Naive thymus-derived CD4-positive, alpha-beta T cell (primary cell): Measurements from ENCODE around the gene ARFGEF2. TPM values are rescaled to one million over a fixed set of nuclear protein-coding genes. Genes with fewer than 3 reads are reported as not detected.

Experiments used
- ATAC-seq: fragments of 150-1000 bp; cut with Tn5 transposase; 2 replicates; pipeline ENCODE4 v1.10.0; 2021; ENCODE audit warnings: mild to moderate bottlenecking, moderate library complexity
- CTCF ChIA-PET: fragments of 350-600 bp; sonication (Branson Sonifier 250); formaldehyde crosslinking; loops from one replicate; lab custom pipeline; 2021; ENCODE audit warnings: antibody characterized with exemption; lab: Charles Lee
- POLR2A ChIA-PET: fragments of 350-600 bp; sonication (Branson Sonifier 250); formaldehyde crosslinking; loops from one replicate; lab custom pipeline; 2021; ENCODE audit warnings: antibody characterized with exemption, inconsistent platforms; lab: Charles Lee
- DNase-seq, 9 donors: peaks; one replicate each; pipeline versions ENCODE4 v3.0.0 to v3.0.0-alpha.2; 2020 to 2022; ENCODE audit warnings: mixed read lengths in 1 of 9
- H3K27ac ChIP-seq: one replicate; pipeline ENCODE4 v1.7.0; 2013; ENCODE audit warnings: mild to moderate bottlenecking, low read depth, low read length, moderate library complexity
- H3K27me3 ChIP-seq, 2 donors: one replicate each; pipeline ENCODE4 v1.7.0; 2013; ENCODE audit warnings: low read length in 2 of 2, mild to moderate bottlenecking in 2 of 2, moderate library complexity in 2 of 2; ENCODE audit not compliant: control insufficient read depth in 2 of 2, insufficient read depth in 2 of 2
- H3K36me3 ChIP-seq, 3 experiments: 1 replicate in 2 of 3; 2 replicates in 1 of 3; pipeline ENCODE4 v1.7.0; 2013; ENCODE audit warnings: low read length in 3 of 3, mild to moderate bottlenecking in 3 of 3, moderate library complexity in 1 of 3; ENCODE audit not compliant: insufficient read depth in 3 of 3, control insufficient read depth in 2 of 3
- H3K4me1 ChIP-seq, 2 donors: one replicate each; pipeline ENCODE4 v1.7.0; 2013; ENCODE audit warnings: low read length in 2 of 2, mild to moderate bottlenecking in 2 of 2, moderate library complexity in 1 of 2; ENCODE audit not compliant: control insufficient read depth in 2 of 2, insufficient read depth in 2 of 2
- H3K4me3 ChIP-seq: 2 replicates; pipeline ENCODE4 v1.7.0; 2013; ENCODE audit warnings: mild to moderate bottlenecking, low read length
- H3K9me3 ChIP-seq, 3 experiments: 1 replicate in 2 of 3; 2 replicates in 1 of 3; pipeline ENCODE4 v1.7.0; 2013; ENCODE audit warnings: low read length in 3 of 3; ENCODE audit not compliant: control insufficient read depth in 2 of 3
- H3K27ac Mint-ChIP-seq, 9 donors: one replicate each; pipeline ENCODE4 v1.8.0; 2020 to 2022; ENCODE audit warnings: mixed read lengths in 9 of 9, mild to moderate bottlenecking in 8 of 9, moderate library complexity in 5 of 9, inconsistent platforms in 2 of 9
- H3K27me3 Mint-ChIP-seq, 5 donors: one replicate each; pipeline ENCODE4 v1.8.0; 2021 to 2022; ENCODE audit warnings: mixed read lengths in 5 of 5, mild to moderate bottlenecking in 1 of 5
- H3K36me3 Mint-ChIP-seq, 5 donors: one replicate each; pipeline ENCODE4 v1.8.0; 2020 to 2022; ENCODE audit warnings: mixed read lengths in 5 of 5, mild to moderate bottlenecking in 3 of 5, inconsistent platforms in 1 of 5
- H3K4me1 Mint-ChIP-seq, 7 donors: one replicate each; pipeline ENCODE4 v1.8.0; 2020 to 2022; ENCODE audit warnings: mixed read lengths in 7 of 7, mild to moderate bottlenecking in 3 of 7, inconsistent platforms in 1 of 7
- H3K4me3 Mint-ChIP-seq, 10 donors: one replicate each; pipeline ENCODE4 v1.8.0; 2020 to 2022; ENCODE audit warnings: mild to moderate bottlenecking in 10 of 10, mixed read lengths in 10 of 10, moderate library complexity in 6 of 10, inconsistent platforms in 2 of 10
- H3K9me3 Mint-ChIP-seq, 11 donors: one replicate each; pipeline ENCODE4 v1.8.0; 2020 to 2022; ENCODE audit warnings: mixed read lengths in 11 of 11, mild to moderate bottlenecking in 4 of 11, inconsistent platforms in 1 of 11, moderate library complexity in 1 of 11
- intact Hi-C, 2 donors: fragments of 100-400 bp; cut with micrococcal nuclease; formaldehyde crosslinking; loops; one replicate each; pipeline ENCODE4 v1.15.1; 2023
- polyA plus RNA-seq, 2 donors: library from polyadenylated mRNA; unstranded; fragments of 300-500 nt; fragmentation: Illumina TruSeq; gene quantifications; one replicate each; pipeline ENCODE4 v1.2.3, GENCODE V29; 2021
- total RNA-seq, 6 experiments: library from RNA in 5 of 6; stranded (reverse) in 5 of 6; gene quantifications; 1 replicate in 5 of 6; 2 replicates in 1 of 6; pipeline ENCODE4 v1.2.3 and lab custom pipeline; 2021 to 2026

ARFGEF2 gene
- total and polyA plus RNA-seq, 7 experiments from 2014 or later, result 10.1 to 33.5 (median 29.9) TPM

GRCh38 chr20:48952656-48953055 lies 31.1 kb downstream of the ARFGEF2 start:
- no peak for ATAC-seq

GRCh38 chr20:48953653-48954052 lies 32.1 kb downstream of the ARFGEF2 start:
- intact Hi-C loops, result no loop called here
- H3K27me3 Mint-ChIP-seq, result no peaks in the 10 kb centered on the region
- H3K4me3 ChIP-seq, result no peak overlapping the region
- H3K9me3 Mint-ChIP-seq, result no peaks in the 10 kb centered on the region
- no peak overlapping the region for H3K27ac ChIP-seq
- peaks cover 0 to 2% (median 0%) of the 10 kb centered on the region in 7 donors for H3K4me1 Mint-ChIP-seq
- H3K4me1 ChIP-seq, result no peaks in the 10 kb centered on the region
- DNase-seq (no peak), ATAC-seq (no peak)
- no peak overlapping the region for H3K4me3 Mint-ChIP-seq
- POLR2A ChIA-PET, result interaction anchor here (0.9 kb wide), 1 partner anchor 32 kb away, joined by 5 read pairs; the partner anchor contains the start of gene ARFGEF2
- no peaks in the 10 kb centered on the region for H3K9me3 ChIP-seq
- CTCF ChIA-PET, result no interaction called here
- H3K27me3 ChIP-seq, result no peaks in the 10 kb centered on the region
- peaks cover 20 to 90% (median 33%) of the 10 kb centered on the region in 3 experiments for H3K36me3 ChIP-seq
- H3K36me3 Mint-ChIP-seq, result peaks cover 3 to 66% (median 29%) of the 10 kb centered on the region in 5 donors
- H3K27ac Mint-ChIP-seq, result no peak overlapping the region

More at GRCh38 chr20:48952656-48953055, 31.1 kb downstream of the ARFGEF2 start:
- H3K4me1 ChIP-seq, result no peaks in the 10 kb centered on the region
- Mint-ChIP-seq H3K36me3 (peaks cover 3 to 64% (median 30%) of the 10 kb centered on the region in 5 donors), H3K9me3 (no peaks in the 10 kb centered on the region), H3K4me3 (no peak overlapping the region), H3K4me1 (peaks cover 0 to 2% (median 0%) of the 10 kb centered on the region in 7 donors), H3K27ac (no peak overlapping the region), H3K27me3 (no peaks in the 10 kb centered on the region)
- H3K27me3 ChIP-seq, result no peaks in the 10 kb centered on the region
- intact Hi-C loops, result no loop called here
- no peak overlapping the region for H3K27ac ChIP-seq
- ChIA-PET POLR2A (interaction anchor here (0.9 kb wide), 1 partner anchor 31 kb away, joined by 5 read pairs; the partner anchor contains the start of gene ARFGEF2), CTCF (interaction anchor here (0.6 kb wide), 1 partner anchor 917 kb away, joined by 3 read pairs; no protein-coding TSS in a partner anchor)
- peaks cover 24 to 91% (median 39%) of the 10 kb centered on the region in 3 experiments for H3K36me3 ChIP-seq
- H3K4me3 ChIP-seq, result no peak overlapping the region
- DNase-seq, result no peak
- H3K9me3 ChIP-seq, result no peaks in the 10 kb centered on the region

- intact Hi-C loops, result no loop called here
- DNase-seq (no peak), ATAC-seq (no peak)
- Mint-ChIP-seq H3K9me3 (no peaks in the 10 kb centered on the region), H3K4me1 (peaks cover 0 to 2% (median 0%) of the 10 kb centered on the region in 7 donors), H3K36me3 (peaks cover 3 to 68% (median 25%) of the 10 kb centered on the region in 5 donors), H3K4me3 (no peak overlapping the region), H3K27me3 (no peaks in the 10 kb centered on the region), H3K27ac (no peak overlapping the region)
- no peaks in the 10 kb centered on the region for H3K9me3 ChIP-seq
- peaks cover 10 to 76% (median 30%) of the 10 kb centered on the region in 3 experiments for H3K36me3 ChIP-seq
- no peaks in the 10 kb centered on the region for H3K4me1 ChIP-seq
- H3K4me3 ChIP-seq, result no peak overlapping the region
- CTCF ChIA-PET, result no interaction called here
- POLR2A ChIA-PET, result no interaction called here
- no peak overlapping the region for H3K27ac ChIP-seq
- H3K27me3 ChIP-seq, result no peaks in the 10 kb centered on the region
Observed at GRCh38 chr20:48956052-48956451, 34.5 kb downstream of the ARFGEF2 start.

GRCh38 chr20:48957053-48957481 lies 35.6 kb downstream of the ARFGEF2 start:
- Histone ChIP-seq H3K4me3 (no peak overlapping the region), H3K36me3 (peaks cover 3 to 66% (median 21%) of the 10 kb centered on the region in 3 experiments), H3K4me1 (no peaks in the 10 kb centered on the region), H3K27me3 (no peaks in the 10 kb centered on the region), H3K27ac (no peak overlapping the region), H3K9me3 (no peaks in the 10 kb centered on the region)
- intact Hi-C loops, result no loop called here
- H3K4me1 Mint-ChIP-seq, result peaks cover 0 to 2% (median 0%) of the 10 kb centered on the region in 7 donors
- H3K36me3 Mint-ChIP-seq, result peaks cover 0 to 58% (median 22%) of the 10 kb centered on the region in 5 donors
- ChIA-PET POLR2A (no interaction called here), CTCF (no interaction called here)
- H3K27me3 Mint-ChIP-seq, result no peaks in the 10 kb centered on the region
- H3K27ac Mint-ChIP-seq, result no peak overlapping the region
- no peak for DNase-seq
- H3K9me3 Mint-ChIP-seq, result no peaks in the 10 kb centered on the region
- no peak for ATAC-seq
- H3K4me3 Mint-ChIP-seq, result no peak overlapping the region

GRCh38 chr20:48957533-48957932 lies 36.0 kb downstream of the ARFGEF2 start:
- POLR2A ChIA-PET, result no interaction called here
- CTCF ChIA-PET, result no interaction called here
- no peaks in the 10 kb centered on the region for H3K27me3 ChIP-seq
- no peak for DNase-seq
- H3K27ac ChIP-seq, result no peak overlapping the region
- H3K36me3 Mint-ChIP-seq, result peaks cover 0 to 56% (median 22%) of the 10 kb centered on the region in 5 donors
- no peak for ATAC-seq
- no peak overlapping the region for H3K4me3 Mint-ChIP-seq
- no peaks in the 10 kb centered on the region for H3K4me1 ChIP-seq
- H3K36me3 ChIP-seq, result peaks cover 3 to 62% (median 21%) of the 10 kb centered on the region in 3 experiments
- H3K9me3 ChIP-seq, result no peaks in the 10 kb centered on the region
- H3K9me3 Mint-ChIP-seq, result no peaks in the 10 kb centered on the region
- intact Hi-C loops, result no loop called here
- H3K27ac Mint-ChIP-seq, result no peak overlapping the region
- no peak overlapping the region for H3K4me3 ChIP-seq
- H3K27me3 Mint-ChIP-seq, result no peaks in the 10 kb centered on the region
- H3K4me1 Mint-ChIP-seq, result peaks cover 0 to 2% (median 0%) of the 10 kb centered on the region in 7 donors

- ChIA-PET POLR2A (no interaction called here), CTCF (no interaction called here)
- DNase-seq (no peak), ATAC-seq (no peak)
- Histone ChIP-seq H3K27me3 (no peaks in the 10 kb centered on the region), H3K9me3 (no peaks in the 10 kb centered on the region), H3K4me1 (no peaks in the 10 kb centered on the region), H3K36me3 (peaks cover 3 to 62% (median 17%) of the 10 kb centered on the region in 3 experiments), H3K4me3 (no peak overlapping the region), H3K27ac (no peak overlapping the region)
- H3K27ac Mint-ChIP-seq, result no peak overlapping the region
- H3K36me3 Mint-ChIP-seq, result peaks cover 0 to 59% (median 29%) of the 10 kb centered on the region in 5 donors
- intact Hi-C loops, result no loop called here
- no peaks in the 10 kb centered on the region for H3K9me3 Mint-ChIP-seq
- H3K4me3 Mint-ChIP-seq, result no peak overlapping the region
- H3K27me3 Mint-ChIP-seq, result no peaks in the 10 kb centered on the region
- H3K4me1 Mint-ChIP-seq, result peaks cover 0 to 2% (median 0%) of the 10 kb centered on the region in 7 donors
Observed at GRCh38 chr20:48958743-48959142, 37.2 kb downstream of the ARFGEF2 start.
